HG02970 (cell line): Measurements from ENCODE around the gene EFHD2.
"Not testable (repeated sequence)": the region's sequence is repeated elsewhere in the genome, so short reads cannot be mapped to it uniquely, and the experiment has no call there.

Source experiments
- ATAC-seq: cut with Tn5 transposase; IDR thresholded peaks from one replicate; pipeline ENCODE4 v1.9.1; 2021; ENCODE audit warnings: mild to moderate bottlenecking, moderate library complexity, moderate number of reproducible peaks; ENCODE audit not compliant: unreplicated experiment, low FRiP score

The EFHD2 gene

DNA sequence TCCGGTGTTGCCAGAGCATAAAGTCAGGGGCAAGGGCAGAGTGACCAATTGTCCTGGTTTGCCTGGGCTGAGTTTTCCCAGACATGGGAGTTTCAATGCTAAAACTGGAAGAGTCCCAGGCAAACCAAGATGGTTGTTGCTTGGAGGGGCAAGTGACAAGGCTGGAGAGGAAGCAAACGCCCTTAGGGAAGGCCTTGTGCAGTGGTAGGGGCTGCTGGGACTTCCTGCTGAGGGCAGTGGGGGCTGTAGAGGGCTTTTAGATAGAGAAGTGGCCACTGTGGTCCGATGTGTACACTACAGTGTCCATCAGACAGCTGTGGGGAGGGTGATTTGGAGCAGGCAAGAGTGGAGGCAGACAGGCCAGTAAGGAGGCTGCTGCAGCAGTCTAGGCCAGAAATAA, 39.9 kb downstream of the EFHD2 start:
- ATAC-seq = no peak

DNA sequence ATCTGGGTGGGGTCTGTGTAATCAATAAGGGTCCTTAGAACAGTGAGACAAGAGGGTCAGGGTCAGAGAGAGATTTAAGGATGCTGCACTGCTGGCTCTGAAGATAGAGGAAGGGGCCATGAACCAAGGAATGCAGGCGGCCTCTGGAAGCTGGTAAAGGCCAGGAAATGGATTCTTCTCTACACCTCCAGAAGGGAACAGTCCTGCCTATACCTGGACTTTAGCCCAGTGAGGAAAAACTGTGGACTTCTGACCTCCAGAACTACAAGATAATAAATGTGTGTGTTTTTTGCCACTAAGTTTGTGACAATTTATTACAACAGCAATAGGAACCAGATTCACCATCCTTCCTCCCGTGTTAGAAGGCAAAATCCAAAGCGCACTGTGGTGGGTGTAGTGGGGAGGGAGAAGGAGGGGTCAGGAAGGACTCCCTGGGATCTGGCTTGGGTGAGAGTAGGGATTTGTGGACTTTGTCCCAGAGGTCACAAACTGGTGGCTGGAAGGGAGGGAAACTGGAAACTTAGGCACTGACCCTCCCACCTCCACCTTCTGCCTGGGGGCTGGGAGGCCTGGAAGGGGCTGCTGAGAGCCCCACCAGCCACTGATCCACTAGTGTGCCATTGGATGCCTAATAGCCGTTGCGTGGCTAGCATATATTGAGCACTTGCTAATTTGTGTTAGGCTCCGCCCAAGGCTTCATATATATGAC, 41.5 kb downstream of the EFHD2 start:
- no peak for ATAC-seq

DNA sequence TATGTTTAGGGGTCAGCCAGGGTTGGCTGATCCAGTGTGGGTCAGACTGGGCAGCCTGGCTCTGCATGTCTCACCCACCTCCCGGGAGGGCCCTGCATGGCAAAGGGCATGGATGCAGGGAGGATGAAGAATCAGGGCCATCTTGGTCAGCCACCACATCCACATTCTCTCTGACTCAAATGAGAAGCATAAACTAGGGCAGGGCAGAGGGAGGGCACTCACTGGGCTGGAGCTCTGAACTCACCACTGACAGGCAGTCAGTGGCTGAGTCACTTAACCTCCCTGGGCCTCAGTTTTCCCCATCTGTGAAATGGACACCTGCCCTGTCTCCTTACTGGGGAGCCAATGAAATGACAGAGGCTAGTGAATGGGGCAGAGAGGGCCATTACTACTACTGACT, 42.5 kb downstream of the EFHD2 start:
- ATAC-seq = no peak

DNA sequence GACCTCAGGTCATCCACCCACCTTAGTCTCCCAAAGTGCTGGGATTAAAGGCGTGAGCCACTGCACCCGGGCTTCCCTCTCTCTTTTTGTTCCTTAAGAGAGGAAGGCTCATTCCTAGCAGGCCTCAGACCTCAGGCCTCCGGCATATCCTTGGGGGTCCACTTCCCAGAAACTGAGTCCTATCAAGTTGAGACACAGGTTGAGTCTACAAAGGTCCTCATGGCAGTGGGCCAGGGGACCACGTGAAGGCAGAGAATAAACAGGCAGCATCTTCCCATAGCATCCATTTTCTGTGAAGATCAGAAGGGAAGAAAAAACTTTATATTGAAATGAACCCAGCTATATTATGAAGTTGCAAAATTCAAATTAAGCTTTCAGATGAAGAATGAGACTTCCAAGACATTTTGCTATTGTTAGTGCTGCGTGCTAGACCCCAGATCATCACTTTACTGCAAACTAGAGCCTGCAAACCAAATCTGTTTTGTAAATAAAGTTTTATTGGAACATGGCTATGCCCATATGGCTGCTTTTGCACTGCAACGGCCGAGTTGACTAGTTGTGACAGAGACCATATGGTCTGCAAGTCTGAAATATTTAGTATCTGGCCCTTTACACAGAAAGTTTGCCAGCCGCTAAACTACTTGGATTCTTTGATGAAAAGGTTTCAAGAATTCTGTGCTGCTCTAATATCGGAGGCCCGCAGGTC, 43.3 kb downstream of the EFHD2 start:
- ATAC-seq = no peak

DNA sequence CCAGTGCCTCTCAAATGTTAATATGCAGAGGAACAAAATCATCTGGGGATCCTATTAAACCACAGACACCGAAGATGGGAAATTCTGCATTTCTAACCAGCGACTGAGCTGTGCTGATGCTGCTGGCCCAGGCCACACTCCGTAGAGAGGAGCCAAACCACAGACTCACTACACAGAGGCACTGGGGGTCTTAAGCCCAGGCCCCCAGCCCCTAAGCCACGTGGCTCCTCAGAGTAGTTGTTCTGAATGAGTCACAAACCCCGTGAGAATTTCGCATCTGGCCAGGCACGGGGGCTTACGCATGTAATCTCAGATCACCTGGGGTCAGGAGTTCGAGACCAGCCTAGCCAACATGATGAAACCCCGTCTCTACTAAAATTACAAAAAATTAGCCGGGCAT, 44.0 kb downstream of the EFHD2 start:
- no peak for ATAC-seq

DNA sequence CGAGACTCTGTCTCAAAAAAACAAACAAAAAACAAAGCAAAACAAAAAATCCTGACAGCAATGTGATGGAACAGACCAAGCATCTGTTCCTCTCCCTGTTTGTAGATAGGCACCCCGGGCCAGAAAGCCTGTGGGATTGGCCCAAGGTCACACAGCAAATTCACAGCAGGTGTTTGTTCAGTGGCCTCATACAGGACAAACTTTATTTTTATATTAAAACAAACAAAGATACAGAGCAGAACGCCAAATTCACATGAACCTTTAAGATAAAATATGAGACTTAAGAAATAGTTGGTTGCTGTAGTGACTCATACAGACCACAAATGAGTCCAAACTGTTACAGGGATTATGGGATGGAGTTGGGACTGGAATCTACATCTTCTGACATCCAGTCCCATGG, 44.6 kb downstream of the EFHD2 start:
- no peak for ATAC-seq

DNA sequence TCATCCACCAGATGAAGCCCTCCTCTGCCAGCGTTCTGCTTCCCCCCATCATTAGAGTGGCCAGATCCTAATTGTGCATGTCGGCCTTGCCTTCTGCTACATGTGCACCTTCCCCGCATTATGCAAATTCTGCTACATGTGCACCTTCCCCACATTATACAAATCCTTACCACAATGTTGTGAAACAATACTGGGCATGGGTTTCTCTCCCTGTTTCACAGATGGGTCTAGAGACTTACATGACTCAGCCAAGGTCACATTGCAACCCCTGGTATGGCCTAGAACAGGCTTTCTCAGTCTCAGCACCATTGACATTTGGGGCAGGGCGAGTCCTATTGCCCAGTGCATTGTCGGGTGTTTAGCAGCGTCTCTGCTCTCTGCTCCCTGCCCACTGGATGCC, 45.8 kb downstream of the EFHD2 start:
- no peak for ATAC-seq

DNA sequence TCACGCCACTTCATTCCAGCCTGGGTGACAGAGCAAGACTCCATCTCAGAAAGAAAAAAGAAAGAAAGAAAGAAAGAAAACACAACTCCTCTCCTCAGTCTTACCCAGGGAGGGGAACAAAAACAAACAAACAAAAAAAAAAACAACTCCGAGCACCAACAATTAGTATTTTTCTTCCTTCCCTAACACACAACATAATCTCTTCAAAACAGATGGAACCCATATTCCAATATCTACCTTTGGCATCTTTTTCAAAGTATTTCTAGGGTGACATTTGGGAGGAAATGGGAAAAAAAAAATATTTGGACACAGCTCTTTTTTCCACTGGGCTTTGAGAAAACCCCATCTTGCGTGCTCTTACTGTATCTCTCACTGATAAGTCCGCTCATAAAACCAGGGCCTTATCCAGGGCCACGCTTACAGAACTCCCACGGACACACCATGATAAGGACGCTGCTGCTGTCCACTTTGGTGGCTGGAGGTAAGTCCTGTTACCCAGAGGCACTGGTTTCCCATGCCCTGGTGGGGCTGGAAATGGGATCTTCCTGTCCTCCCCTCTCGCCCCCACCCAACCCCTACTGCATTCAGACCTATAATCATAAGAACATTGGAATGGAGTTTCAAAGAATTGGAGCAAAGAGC, 46.7 kb downstream of the EFHD2 start, which contains the start of gene CELA2A:
TSS of gene CELA2A (plus strand) at position 420 of the 642 bp plus-strand sequence. CDS start at position 442, 22 bp downstream.
- ATAC-seq = no peak

DNA sequence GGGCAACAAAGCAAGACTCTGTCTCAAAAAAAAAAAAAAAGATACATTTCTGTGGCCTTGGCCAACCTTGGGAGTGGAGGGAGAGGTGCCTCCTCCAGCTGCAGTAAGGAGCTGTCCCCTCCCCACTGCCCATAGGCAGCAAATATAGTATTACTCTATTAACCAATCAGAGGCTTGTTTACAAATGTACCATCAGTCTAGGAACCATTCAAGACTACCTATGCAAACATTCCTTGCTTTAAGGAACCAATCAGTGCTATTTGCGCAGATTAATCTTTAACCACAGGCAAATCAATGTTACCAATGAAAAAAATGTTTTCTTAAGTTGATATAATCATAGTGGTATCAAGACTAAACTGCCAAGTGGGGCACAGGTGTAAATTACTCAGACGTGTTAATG, 47.9 kb downstream of the EFHD2 start:
- no peak for ATAC-seq

DNA sequence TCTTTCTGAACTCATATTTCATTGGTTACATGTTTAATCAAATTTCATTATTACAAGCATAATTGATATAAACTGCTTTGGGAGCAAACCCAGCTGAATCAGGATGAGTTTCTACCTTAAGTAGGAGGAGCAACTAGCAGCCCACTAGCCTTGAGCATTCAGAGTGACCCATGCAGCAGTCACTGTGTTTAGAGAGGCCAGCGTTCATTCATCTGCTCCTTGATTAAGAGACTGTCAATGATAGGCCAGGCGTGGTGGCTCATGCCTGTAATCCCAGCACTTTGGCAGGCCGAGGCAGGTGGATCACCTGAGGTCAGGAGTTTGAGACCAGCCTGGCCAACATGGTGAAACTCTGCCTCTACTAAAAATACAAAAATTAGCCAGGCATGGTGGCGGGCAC, 48.7 kb downstream of the EFHD2 start:
- not testable (repeated sequence) for ATAC-seq

DNA sequence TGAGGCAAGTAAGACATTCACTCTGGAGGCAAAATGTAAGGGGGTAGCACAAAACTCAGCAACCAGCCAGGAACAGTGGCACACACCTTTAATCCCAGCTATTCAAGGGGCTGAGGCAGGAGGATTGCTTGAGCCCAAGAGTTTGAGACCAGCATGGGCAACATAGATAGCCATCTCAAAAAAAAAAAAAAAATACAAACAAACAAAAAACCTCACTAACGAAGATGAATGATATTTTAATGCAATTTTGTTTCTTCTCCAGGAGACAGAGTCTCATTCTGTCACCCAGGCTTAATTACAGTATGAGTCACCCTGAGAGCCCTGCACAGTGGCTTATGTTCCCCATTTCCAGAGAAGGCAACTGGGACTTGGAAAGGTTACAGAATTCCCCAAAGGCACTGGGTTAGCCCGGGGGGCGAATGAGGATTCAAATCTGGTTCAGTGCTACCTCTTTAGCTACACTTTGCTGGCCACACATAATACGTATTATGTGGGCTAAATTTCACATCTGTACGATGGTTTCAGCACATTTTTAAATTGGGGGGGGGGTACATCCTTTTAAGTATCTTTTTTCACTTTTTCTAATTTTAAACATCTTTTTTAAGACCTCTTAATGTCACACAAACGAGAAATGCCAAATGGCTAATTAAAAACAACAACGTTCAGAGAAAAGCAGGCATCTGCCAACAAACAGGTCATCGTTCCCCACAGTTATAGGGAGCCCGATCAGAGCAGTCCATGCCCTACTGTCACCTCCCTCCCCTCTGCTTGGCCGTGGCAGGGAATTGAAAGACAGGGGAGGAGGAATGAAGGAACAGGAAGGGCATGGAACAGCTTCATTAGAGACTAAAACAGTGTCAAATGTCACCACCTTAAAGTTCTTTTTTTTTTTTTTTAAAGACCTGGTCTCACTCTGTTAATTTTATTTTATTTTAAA, 50.4 kb downstream of the EFHD2 start:
- no peak for ATAC-seq

DNA sequence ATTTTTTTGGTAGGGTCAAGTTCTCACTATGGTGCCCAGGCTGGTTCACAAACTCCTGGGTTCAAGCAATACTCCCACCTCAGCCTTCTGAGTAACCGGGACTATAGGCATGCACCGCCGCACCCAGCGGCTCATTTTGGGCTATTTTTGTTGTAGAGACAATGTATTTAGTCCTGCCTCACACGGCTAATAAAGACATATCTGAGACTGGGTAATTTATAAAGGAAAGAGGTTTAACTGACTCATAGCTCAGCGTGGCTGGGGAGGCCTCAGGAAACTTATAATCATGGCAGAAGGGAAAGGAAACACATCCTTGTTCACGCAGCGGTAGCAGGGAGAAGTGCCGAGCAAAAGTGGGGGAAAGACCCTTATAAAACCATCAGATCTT, 51.0 kb downstream of the EFHD2 start:
- no peak for ATAC-seq

DNA sequence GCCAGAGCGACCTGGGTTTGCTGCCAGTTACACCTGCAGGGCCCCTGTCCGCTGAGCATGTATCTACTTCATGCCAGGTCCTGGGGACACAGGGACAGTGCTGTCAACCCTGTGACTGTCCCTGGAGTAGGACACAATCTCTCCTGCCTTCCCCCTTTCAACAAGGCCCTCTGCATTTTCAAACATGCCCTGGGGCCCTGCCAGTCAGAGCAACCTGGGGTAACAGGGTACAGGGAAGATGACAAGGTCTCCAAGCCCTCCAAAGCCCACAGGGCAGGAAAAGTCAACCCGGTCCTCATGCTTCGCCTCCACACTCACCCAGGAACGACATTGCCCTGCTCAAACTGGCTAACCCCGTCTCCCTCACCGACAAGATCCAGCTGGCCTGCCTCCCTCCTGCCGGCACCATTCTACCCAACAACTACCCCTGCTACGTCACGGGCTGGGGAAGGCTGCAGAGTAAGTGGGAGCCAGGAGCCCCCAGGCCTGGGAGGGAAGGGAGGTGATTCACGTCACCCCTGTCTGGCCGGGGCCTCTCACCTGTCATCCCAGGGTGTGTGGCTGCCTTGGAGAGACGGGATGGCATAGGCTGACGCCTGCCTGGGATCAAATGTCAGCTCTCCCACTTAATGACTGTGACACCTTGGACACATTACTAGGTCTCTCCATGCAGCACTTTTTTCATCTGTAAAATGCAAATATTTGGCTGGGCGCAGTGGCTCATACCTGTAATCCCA, 53.5 kb downstream of the EFHD2 start:
- ATAC-seq = not testable (repeated sequence)

DNA sequence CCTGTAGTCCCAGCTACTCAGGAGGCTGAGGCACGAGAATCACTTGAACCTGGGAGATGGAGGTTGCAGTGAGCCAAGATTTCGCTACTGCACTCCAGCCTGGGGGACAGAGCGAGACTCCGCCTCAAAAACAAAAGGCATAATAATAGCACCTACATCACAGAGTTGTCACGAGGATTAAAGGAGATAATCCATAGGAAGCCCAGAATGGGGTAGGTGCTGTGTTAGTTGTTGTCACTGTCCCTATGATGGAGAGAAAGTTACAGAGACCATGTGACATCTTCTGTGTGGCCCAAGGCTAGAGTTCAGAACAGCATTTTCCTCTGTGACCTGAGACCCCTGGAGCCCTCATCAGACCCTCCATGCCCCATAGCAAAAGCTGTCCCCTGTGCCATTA, 54.2 kb downstream of the EFHD2 start:
- ATAC-seq = not testable (repeated sequence)

DNA sequence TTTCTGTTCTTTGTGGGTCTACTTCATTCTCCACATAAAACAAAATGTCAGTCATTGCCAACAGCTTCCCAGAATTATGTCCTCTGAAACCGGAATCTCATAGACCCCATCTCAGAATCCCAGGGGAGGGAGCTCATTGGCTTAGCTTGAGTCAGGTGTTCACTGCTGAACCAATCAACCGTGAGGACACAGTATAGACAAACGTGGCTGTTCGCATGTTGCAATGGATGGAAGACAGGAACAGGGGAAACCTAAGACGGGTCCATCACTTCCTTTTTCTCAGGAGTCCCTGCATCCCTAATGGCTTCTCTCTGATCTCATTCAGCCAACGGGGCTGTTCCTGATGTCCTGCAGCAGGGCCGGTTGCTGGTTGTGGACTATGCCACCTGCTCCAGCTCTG, 56.0 kb downstream of the EFHD2 start:
- ATAC-seq = no peak

DNA sequence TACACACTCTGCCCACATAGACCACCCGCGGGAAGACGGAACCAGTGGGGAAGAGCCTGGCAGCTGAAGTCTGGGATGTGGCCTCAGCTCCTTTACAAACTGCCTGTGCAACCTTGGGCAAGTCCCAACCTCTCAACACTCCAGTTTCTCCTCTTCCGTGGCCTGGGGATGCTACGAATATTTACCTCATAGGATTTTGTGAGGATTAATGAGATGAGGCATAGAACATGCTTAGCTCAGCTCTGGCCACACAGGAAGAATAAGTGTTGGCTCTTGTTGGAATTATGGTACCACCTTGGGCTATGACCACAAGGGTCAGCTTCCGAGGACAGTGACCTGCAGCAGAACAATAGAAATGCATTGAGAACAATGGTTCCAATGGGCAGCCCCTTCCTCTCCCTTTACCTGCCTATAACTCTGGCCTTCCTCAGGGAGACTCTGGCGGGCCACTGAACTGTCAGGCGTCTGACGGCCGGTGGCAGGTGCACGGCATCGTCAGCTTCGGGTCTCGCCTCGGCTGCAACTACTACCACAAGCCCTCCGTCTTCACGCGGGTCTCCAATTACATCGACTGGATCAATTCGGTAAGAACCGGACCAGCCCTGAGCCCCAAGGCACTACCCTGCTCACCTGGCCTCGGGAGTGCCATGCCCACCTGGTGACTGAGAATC, 57.4 kb downstream of the EFHD2 start:
- ATAC-seq = not testable (repeated sequence)

DNA sequence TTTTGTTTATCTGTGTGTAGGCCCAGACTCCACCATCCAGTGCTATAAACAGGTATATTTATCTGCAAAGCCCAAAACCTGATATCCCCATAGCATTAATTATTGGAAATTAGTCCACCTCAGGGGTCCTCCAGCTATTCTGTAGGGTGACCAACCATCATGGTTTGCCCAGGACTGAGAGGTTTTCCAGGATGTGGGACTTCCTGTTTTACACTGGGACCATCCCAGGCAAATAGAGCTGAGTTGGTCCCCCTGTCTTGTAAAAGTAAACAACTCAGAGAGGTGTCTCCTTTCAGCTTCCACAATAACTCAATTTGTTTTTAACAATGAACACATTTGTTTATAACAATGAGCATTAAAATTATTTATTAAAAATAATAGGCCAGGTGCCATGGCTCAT, 58.5 kb downstream of the EFHD2 start:
- ATAC-seq = no peak

DNA sequence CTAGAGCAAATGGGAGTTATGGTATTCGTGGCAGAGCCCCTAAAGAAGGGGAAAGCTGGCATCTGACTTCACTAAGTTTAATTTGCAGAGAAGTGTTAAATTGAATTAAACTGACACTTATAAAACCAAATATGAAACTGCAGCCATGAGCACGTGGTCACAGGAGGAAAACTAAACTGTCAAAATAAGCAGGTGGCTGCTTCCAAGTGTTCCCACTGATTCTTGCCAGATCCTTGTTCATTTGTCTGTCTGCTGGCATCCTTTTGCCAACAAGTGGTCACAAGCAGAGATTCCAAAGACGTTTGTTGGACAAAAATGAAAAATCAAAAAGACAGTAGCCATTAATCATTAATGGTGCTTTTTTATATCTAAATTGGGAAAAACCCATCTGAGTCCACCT, 59.7 kb downstream of the EFHD2 start:
- ATAC-seq = no peak

DNA sequence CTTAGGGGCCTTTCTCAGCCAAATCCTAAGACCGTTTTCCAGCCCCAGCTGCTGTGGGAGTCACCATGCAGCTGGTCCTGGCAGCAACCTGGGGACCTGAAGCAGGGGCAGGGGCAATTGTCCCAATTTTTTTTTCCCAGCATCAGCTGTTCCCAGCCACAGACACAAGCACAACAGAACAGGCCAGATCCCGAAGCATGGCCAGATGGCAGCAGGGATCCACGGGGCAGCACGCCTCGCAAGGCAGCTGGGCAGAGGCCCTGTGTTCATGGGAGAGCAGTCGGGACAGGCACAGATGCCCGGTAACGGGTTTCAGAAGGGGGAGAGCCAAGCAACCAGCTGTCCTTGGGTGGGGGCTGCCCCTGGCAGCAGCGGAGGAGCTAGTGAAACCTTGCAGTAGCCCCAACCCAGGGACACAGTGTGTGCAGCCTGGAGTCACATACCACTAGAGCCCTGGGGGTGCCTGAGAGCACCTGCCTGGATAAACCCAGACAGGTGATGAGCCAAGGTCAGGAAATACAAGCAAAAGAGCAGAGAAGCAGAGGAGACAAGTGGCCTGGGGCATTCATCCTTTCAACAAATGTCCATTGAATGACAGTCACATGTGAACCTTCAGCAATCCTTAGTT, 60.2 kb downstream of the EFHD2 start:
- ATAC-seq = not testable (repeated sequence)
